ENCODE data around the gene LCT.
"Not testable (repeated sequence)": the region's sequence is repeated elsewhere in the genome, so short reads cannot be mapped to it uniquely, and the experiment has no call there.

Gene LCT

DNA sequence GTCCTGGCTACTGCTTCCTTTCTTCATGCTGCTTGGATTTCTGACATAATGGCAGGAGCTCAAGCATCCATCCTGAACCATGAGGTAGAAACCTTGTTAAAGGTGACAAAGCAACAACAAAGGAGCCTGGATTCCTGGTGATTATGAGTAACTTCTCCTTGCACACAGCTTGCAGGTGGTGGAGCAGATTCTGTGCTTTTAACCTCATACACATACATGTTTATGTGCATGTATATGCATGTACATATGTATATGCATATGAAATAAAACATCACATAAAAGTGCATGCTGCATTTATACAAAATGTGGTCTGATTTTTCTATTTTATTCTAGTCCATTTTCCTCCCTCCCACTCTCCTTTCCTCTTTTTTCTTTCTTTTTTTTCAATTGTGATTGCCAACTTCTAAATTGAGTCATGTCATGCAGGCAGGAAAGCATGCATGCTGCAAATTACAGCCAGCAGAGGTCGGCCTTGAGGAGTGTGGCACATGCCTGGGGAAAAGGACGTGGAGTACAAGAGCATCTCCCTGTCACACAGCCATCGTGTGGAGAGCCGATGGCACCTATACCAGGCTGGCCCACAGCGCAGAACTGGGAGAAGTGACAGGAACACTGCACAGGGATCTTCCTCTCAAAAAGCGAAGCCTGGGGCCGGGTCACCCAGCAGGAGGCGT lies 17.9 kb downstream of the LCT start:
- TF ChIP-seq, protein P1, sequence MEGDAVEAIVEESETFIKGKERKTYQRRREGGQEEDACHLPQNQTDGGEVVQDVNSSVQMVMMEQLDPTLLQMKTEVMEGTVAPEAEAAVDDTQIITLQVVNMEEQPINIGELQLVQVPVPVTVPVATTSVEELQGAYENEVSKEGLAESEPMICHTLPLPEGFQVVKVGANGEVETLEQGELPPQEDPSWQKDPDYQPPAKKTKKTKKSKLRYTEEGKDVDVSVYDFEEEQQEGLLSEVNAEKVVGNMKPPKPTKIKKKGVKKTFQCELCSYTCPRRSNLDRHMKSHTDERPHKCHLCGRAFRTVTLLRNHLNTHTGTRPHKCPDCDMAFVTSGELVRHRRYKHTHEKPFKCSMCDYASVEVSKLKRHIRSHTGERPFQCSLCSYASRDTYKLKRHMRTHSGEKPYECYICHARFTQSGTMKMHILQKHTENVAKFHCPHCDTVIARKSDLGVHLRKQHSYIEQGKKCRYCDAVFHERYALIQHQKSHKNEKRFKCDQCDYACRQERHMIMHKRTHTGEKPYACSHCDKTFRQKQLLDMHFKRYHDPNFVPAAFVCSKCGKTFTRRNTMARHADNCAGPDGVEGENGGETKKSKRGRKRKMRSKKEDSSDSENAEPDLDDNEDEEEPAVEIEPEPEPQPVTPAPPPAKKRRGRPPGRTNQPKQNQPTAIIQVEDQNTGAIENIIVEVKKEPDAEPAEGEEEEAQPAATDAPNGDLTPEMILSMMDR (IDR thresholded peaks at IDR 0.05; ENCODE audit: extremely low read depth, insufficient read depth, missing control alignments): peak; percentile 49
- no peak for DNase-seq (ENCODE audit: low spot score)
- in situ Hi-C loops (cut with MboI; ENCODE audit: low pct_unique_long_range_greater_than_20kb, low sequenced_read_pairs, unreplicated experiment): no loop called here

DNA sequence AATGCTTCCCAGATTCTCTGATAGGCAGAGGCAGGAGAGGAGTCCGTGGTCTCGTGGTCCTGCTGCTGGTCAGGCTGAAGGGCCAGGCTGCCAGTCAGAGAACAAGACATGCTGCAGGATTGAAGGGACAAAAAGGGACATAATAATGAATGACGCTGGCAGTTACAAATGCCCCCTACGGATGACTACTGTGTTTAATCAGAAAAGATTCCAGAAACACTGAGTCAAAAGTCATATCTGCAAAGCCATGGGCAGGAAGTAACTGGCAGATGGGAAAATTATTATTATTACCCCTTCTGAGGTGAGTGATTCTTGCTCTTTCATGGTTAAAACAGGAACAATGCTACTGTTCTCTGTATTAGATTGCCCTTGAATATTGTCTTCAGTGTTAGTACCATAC lies 19.0 kb downstream of the LCT start:
- TF ChIP-seq, protein P1 (IDR thresholded peaks at IDR 0.05; ENCODE audit: extremely low read depth, insufficient read depth, missing control alignments): no peak
- no peak for DNase-seq (ENCODE audit: low spot score)
- in situ Hi-C loops (cut with MboI; ENCODE audit: low pct_unique_long_range_greater_than_20kb, low sequenced_read_pairs, unreplicated experiment): no loop called here

DNA sequence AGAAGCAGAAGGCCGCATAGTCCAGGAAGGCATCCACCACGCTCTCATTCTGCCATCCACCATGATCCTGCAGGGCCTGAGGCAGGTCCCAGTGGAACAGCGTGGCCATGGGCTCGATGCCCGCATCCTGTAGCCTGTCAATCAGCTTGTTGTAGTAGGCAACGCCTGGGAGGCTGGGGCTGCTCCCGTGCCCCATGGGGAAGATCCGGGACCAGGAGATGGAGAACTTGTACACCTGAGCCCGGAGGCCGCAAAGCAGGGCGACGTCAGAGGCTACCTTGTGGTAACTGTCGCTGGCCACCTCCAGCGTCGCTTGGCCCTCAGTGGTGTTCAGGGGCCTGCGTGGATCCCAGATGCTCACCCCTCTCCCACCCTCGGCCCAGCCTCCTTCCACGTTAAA lies 19.5 kb downstream of the LCT start:
- TF ChIP-seq, protein P1 (IDR thresholded peaks at IDR 0.05; ENCODE audit: extremely low read depth, insufficient read depth, missing control alignments): no peak
- no peak for DNase-seq (ENCODE audit: low spot score)
- in situ Hi-C loops (cut with MboI; ENCODE audit: low pct_unique_long_range_greater_than_20kb, low sequenced_read_pairs, unreplicated experiment): no loop called here

DNA sequence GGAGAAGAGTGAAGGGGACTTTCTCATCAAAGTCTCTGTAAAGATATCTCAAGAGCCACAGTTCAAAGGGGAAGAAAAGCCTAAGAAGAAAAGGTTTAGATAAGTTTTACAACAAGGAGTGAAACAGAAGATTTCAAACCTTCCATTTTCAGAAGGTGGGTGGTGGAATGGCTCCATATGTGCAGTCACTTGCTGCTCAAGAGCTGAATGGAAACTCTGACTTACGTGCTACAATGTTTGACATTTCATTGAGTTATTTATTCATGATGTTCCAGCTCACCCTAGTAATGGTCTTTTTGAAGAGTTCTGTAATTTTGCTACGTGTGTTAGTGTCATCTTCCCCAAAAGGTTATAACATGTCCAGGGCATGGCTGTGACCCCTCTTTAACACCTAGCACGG lies 21.7 kb downstream of the LCT start:
- in situ Hi-C loops (cut with MboI; ENCODE audit: low pct_unique_long_range_greater_than_20kb, low sequenced_read_pairs, unreplicated experiment): no loop called here
- no peak for DNase-seq (ENCODE audit: low spot score)
- TF ChIP-seq, protein P1 (IDR thresholded peaks at IDR 0.05; ENCODE audit: extremely low read depth, insufficient read depth, missing control alignments): no peak

DNA sequence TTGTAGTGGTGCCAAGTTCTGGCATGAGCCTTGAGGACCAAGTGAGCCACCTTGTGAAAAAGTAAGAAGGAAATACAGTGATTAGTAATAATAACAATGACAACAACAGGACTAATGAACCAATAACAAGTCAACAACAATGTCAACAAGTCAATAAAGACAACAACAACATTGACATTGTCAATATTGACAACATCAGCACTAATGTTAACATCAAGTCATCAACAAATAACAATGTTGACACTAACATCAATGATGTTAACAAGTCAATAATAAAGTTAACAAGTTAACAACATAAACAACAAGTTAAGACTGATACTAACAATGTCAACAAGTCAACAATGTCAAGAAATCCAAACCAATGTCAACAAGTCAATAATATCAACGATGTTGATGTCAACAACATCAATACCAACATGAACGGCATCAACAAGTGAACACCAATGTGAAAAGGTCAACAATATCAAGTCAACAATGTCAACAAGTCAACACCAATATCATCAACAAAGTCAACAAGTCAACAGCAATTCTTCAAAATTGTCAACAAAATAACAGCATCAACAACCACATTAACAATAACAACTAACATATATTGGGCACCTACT lies 24.0 kb downstream of the LCT start:
- no peak for DNase-seq (ENCODE audit: low spot score)
- TF ChIP-seq, protein P1 (IDR thresholded peaks at IDR 0.05; ENCODE audit: extremely low read depth, insufficient read depth, missing control alignments): no peak
- in situ Hi-C loops (cut with MboI; ENCODE audit: low pct_unique_long_range_greater_than_20kb, low sequenced_read_pairs, unreplicated experiment): no loop called here

DNA sequence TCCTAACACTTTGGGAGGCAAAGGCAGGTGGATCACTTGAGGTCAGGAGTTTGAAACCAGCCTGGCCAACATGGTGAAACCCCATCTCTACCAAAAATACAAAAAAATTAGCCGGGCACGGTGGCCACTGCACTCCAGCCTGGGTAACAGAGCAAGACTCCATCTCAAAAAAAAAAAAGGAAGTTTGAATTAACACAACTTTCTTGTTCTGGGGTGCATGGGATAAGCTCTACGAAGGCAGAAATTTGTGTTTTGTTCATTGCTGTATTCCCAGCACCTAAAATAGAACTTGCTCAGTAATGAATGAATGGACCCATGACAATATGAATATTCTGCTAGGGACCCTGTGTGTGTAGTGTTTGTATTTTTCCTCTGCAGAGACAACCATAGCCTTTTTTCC lies 29.1 kb downstream of the LCT start:
- in situ Hi-C loops (cut with MboI; ENCODE audit: low pct_unique_long_range_greater_than_20kb, low sequenced_read_pairs, unreplicated experiment); DNase-seq (ENCODE audit: low spot score): not testable (repeated sequence)

DNA sequence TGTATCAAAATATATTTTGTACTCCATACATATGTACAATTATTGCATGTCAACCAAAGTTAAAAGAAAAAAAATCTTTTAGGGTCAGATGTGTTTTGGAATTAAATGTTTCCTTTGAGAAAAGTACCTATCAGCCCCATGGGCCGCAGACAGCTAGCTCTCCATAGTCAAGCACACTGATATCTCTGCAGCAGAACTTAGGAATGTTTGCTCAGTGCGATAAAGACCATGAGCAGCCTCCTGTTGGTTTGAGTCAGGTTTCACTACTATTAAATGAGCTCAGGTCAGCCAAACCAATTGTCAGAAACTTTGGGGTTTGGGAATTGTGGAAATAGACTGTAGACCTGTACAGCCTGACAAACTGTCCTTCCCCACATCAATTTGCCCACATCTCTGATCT lies 33.7 kb downstream of the LCT start:
- TF ChIP-seq, protein P1 (IDR thresholded peaks at IDR 0.05; ENCODE audit: extremely low read depth, insufficient read depth, missing control alignments): no peak
- in situ Hi-C loops (cut with MboI; ENCODE audit: low pct_unique_long_range_greater_than_20kb, low sequenced_read_pairs, unreplicated experiment): no loop called here
- no peak for DNase-seq (ENCODE audit: low spot score)

Data from GM13977 (cell line).